GM13977 (cell line): Measurements from ENCODE around the gene BICC1.

ENCODE experiments used
- DNase-seq: peaks from one replicate; pipeline ENCODE4 v3.0.0; 2012; ENCODE audit warnings: low spot score
- CTCF ChIP-seq: IDR thresholded peaks from 2 replicates; pipeline ENCODE4 v1.5.1; 2012; ENCODE audit warnings: mild to moderate bottlenecking, control low read depth; ENCODE audit not compliant: insufficient read depth; ENCODE audit errors: extremely low read depth, missing control alignments
- in situ Hi-C: fragments of 300-500 bp; cut with MboI; formaldehyde crosslinking; loops from one replicate; pipeline ENCODE4 v1.12.0; 2022; ENCODE audit warnings: low sequenced_read_pairs, low pct_unique_long_range_greater_than_20kb, mixed read lengths, inconsistent platforms; ENCODE audit not compliant: unreplicated experiment

Gene BICC1

GRCh38 chr10:58546722-58547445 lies 34.2 kb downstream of the BICC1 start:
- no peak for TF ChIP-seq CTCF
- in situ Hi-C loops: no loop called here
- no peak for DNase-seq

DNA sequence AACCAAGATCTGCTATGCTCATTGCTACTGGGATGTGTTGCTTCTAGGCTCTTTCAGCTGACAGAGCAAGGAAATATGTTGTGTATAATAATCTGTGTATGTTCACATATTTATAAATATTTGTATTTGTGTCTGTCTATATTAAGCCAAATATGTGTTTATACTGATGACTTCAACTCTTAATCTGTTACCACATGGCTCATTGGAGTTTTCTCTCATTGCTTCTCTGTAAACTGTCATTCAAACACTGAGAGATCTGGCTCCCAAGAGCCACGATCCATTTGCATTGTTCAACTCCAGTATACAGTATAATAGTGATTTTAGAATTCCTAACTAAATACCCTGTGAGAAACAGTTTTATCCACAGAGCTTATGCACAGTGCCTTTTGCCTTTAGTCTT lies 35.3 kb downstream of the BICC1 start:
- in situ Hi-C loops: no loop called here
- no peak for DNase-seq
- no peak for TF ChIP-seq CTCF

DNA sequence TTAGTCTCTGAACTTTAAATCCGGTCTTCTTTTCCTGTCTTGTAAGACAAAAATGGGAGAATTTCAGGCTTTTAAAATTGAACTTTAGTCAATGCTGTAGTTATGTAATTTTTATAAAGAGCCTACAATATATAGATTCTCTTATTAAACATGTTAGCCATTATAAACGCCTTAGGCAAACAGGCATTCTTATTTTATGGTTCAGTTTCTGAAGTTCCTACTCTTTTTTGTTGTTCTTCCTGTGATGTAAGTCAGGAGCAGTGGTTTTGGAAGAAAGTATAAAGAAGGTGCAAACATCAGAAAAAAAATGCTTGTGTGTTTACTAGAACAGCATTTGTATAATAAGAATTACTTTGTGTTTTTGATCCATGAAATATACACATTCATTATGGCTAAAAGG lies 41.6 kb downstream of the BICC1 start:
- DNase-seq: no peak
- in situ Hi-C loops: no loop called here
- TF ChIP-seq CTCF: no peak

GRCh38 chr10:58555170-58555929 lies 42.7 kb downstream of the BICC1 start:
- no peak for TF ChIP-seq CTCF
- in situ Hi-C loops: no loop called here
- no peak for DNase-seq

GRCh38 chr10:58555930-58556311 lies 43.2 kb downstream of the BICC1 start:
- DNase-seq: no peak
- in situ Hi-C loops: no loop called here
- no peak for TF ChIP-seq CTCF

GRCh38 chr10:58556516-58557165 lies 44.0 kb downstream of the BICC1 start:
- in situ Hi-C loops: no loop called here
- no peak for DNase-seq
- no peak for TF ChIP-seq CTCF
